Right atrium auricular region (tissue), 2 donors: ENCODE results near the gene TENM4. TPM values are rescaled to one million over a fixed set of nuclear protein-coding genes. Genes with fewer than 3 reads are reported as not detected.

ENCODE experiments used
- DNase-seq: peaks from one replicate; pipeline ENCODE4 v3.0.0-alpha.2; 2019; ENCODE audit warnings: low spot score
- H3K27ac ChIP-seq, 2 donors: fragments of 200-600 bp; sonication (generic); 1 replicate in 1 of 2; 2 replicates in 1 of 2; pipeline ENCODE4 v1.5.1; 2016 to 2019
- H3K27me3 ChIP-seq, 2 donors: fragments of 200-600 bp; sonication (generic); one replicate each; pipeline versions ENCODE4 v1.5.1 to v1.6.0; 2017 to 2019
- H3K36me3 ChIP-seq: fragments of 200-600 bp; sonication (generic); one replicate; pipeline ENCODE4 v1.5.1; 2016
- H3K4me1 ChIP-seq, 2 donors: fragments of 200-600 bp; sonication (generic); one replicate each; pipeline versions ENCODE4 v1.5.1 to v1.6.0; 2017 to 2019
- H3K4me3 ChIP-seq, 2 donors: fragments of 200-600 bp; sonication (generic); 1 replicate in 1 of 2; 2 replicates in 1 of 2; pipeline ENCODE4 v1.5.1; 2017 to 2019; ENCODE audit warnings: mild to moderate bottlenecking in 1 of 2, moderate library complexity in 1 of 2
- H3K9me3 ChIP-seq, 2 donors: fragments of 200-600 bp; sonication (generic); one replicate each; pipeline ENCODE4 v1.5.1; 2019
- total RNA-seq, 2 donors: library from RNA; depleted of rRNA; stranded (reverse); fragments of >200 nt; gene quantifications; one replicate each; pipeline ENCODE4 v1.1.0, GENCODE V29; 2016
- TF ChIP-seq, protein P1 (sequence below), 2 donors: fragments of 200-600 bp; sonication (generic); IDR thresholded peaks; one replicate each; pipeline ENCODE4 v1.5.1; 2019; ENCODE audit warnings: antibody characterized with exemption in 2 of 2

The TENM4 gene
- total RNA-seq, 2 donors from 2014 or later = 0.30 to 0.98 TPM

DNA sequence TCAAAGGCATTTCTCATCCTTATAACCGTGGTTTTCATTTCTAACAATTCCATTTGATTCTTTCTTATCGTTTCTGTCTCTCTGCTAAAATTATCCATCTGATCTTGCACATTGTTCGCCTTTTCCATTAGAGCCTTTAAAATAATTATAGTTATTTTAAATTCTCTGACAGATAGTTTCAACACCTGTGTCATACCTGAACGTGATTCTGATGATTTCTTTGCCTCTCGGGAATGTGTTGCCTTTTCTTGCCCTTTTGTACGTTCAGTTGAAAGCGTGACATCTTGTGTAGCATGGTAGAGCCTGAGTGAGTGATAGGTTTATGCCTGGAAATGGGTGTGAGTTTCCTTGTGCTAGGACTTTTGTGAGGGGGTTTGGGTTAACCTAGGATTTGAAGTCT is 744.7 kb downstream of the TENM4 start:
- no peaks in the 10 kb centered on the region for H3K36me3 ChIP-seq
- H3K4me3 ChIP-seq = no peak overlapping the region
- H3K27me3 ChIP-seq = no peaks in the 10 kb centered on the region
- no peak for DNase-seq
- TF ChIP-seq, protein P1, sequence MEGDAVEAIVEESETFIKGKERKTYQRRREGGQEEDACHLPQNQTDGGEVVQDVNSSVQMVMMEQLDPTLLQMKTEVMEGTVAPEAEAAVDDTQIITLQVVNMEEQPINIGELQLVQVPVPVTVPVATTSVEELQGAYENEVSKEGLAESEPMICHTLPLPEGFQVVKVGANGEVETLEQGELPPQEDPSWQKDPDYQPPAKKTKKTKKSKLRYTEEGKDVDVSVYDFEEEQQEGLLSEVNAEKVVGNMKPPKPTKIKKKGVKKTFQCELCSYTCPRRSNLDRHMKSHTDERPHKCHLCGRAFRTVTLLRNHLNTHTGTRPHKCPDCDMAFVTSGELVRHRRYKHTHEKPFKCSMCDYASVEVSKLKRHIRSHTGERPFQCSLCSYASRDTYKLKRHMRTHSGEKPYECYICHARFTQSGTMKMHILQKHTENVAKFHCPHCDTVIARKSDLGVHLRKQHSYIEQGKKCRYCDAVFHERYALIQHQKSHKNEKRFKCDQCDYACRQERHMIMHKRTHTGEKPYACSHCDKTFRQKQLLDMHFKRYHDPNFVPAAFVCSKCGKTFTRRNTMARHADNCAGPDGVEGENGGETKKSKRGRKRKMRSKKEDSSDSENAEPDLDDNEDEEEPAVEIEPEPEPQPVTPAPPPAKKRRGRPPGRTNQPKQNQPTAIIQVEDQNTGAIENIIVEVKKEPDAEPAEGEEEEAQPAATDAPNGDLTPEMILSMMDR (IDR thresholded peaks at IDR 0.05) = no peak
- no peaks in the 10 kb centered on the region for H3K9me3 ChIP-seq
- no peak overlapping the region for H3K27ac ChIP-seq
- no peaks in the 10 kb centered on the region for H3K4me1 ChIP-seq

DNA sequence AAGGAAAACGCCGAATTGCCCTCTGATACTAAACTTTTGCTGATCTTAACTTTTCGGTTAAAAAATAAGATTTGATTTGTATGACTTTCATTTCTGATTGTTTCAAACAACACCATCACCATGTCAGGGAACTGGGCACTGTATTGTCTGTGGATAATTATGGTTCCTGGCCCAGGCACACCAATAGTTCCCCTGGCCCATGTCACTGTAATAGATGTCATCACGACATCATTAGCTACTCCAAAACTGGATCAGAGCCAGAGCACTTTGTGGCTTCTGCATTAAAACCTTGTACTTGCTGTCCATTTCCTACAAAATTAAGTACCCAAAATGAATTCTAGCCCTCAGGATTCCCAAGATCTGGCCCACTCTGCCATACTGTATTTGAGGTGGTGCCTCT is 746.7 kb downstream of the TENM4 start:
- H3K4me1 ChIP-seq = no peaks in the 10 kb centered on the region
- DNase-seq = no peak
- H3K27ac ChIP-seq = no peak overlapping the region
- TF ChIP-seq, protein P1 (IDR thresholded peaks at IDR 0.05) = no peak
- no peaks in the 10 kb centered on the region for H3K9me3 ChIP-seq
- H3K36me3 ChIP-seq = no peaks in the 10 kb centered on the region
- H3K4me3 ChIP-seq = no peak overlapping the region
- H3K27me3 ChIP-seq = no peaks in the 10 kb centered on the region

DNA sequence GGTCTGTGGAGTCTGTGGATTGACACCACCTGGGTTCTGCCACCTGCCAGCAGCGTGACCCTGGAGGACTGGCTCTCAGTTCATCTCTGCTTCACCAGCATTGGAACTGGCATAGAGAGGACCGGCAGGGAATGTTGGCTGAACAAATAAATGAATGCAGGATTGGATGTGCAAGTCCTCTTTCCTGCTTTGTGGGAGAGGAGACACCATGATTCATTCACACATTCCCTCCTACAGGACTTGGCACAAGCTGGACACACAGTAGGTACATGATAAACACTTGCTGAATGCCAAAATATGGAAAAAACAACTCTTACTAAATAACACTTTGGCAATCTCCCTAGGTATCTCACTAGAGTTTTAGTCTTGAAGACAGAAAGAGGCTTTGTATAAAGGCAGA is 749.6 kb downstream of the TENM4 start:
- H3K9me3 ChIP-seq = no peaks in the 10 kb centered on the region
- no peak overlapping the region for H3K4me3 ChIP-seq
- TF ChIP-seq, protein P1 (IDR thresholded peaks at IDR 0.05) = no peak
- no peaks in the 10 kb centered on the region for H3K36me3 ChIP-seq
- no peak for DNase-seq
- H3K27ac ChIP-seq = no peak overlapping the region
- H3K4me1 ChIP-seq = no peaks in the 10 kb centered on the region
- H3K27me3 ChIP-seq = no peaks in the 10 kb centered on the region

DNA sequence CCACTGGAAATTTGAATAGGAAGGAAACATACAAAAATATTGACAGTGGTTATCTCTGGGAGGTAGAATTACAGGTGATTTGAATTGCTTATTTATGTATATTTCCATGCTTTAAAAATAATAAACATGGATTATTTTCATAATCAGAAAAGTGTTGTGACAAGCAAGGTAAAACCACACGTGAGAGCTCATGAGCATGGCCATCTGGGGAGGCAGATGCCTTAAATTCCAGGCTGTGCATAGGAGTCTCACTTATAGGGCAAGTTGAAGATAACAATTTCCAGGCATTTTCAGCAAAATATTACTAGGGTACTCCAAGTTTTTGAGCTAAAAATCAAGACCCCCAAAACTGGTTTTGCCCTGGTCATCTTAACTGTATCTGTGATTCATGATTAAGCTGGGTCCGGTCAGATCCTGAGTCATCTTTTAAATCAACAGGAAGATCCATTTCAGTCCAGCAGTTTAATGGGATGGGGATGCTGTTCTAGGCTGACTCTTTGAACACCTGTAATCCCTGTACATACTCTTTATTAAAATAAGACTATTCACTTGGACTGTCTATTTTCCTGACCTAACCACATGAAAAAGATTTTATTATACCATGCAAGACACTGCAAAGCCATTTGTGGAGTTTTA is 750.4 kb downstream of the TENM4 start:
- Histone ChIP-seq H3K27ac (no peak overlapping the region), H3K36me3 (no peaks in the 10 kb centered on the region), H3K4me1 (no peaks in the 10 kb centered on the region), H3K4me3 (no peak overlapping the region), H3K27me3 (no peaks in the 10 kb centered on the region), H3K9me3 (no peaks in the 10 kb centered on the region)
- DNase-seq = no peak
- TF ChIP-seq, protein P1 (IDR thresholded peaks at IDR 0.05) = no peak

DNA sequence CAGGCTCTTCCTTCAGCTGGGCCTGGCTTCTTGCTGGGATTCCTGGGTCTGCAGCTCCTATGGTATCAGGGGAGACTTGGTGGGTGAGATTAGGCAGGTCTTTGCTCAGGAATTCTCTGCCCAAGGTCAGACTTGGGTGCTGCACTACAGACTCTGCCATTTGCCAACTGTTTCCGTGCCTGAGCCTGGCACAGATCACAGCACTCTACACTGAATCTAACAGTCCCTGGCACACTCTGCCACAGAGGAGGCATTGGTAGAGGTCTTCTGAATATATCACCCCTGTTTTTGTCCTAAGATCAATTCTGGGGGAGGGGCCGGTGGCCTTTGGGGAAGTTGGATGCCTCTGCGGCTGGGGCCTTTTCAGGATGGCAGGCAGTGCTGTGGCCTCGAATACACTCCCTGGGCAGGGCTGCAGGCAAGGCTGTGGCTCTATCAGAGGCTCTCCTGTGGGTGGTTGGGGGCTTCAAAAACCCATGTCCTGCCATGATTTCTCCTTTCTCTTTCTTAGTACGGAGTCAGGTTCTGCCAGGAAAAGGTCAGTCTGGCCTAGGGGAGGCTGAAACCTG is 751.2 kb downstream of the TENM4 start:
- H3K27ac ChIP-seq = no peak overlapping the region
- H3K4me3 ChIP-seq = no peak overlapping the region
- DNase-seq = no peak
- H3K36me3 ChIP-seq = no peaks in the 10 kb centered on the region
- TF ChIP-seq, protein P1 (IDR thresholded peaks at IDR 0.05) = no peak
- H3K27me3 ChIP-seq = no peaks in the 10 kb centered on the region
- no peaks in the 10 kb centered on the region for H3K9me3 ChIP-seq
- no peaks in the 10 kb centered on the region for H3K4me1 ChIP-seq

DNA sequence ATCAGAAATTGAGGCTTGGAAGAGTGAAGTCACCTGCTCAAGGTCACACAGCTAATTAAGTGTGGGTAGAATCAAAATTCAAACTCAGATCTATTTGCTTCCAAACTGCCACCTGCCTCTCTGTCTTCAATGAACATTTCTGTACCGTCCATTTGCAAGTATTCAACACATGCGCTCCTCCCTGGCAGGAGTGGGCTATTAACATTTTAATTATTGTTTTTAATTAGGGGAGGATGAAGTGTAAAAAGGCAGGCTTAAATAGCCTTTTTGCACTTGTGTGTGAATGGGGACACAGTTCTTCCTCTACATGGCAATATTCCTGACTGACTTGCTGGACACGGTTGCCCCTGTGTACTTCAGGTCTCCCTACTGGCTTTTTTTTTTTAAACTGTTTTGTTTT is 751.7 kb downstream of the TENM4 start:
- no peak for DNase-seq
- Histone ChIP-seq H3K4me3 (no peak overlapping the region), H3K27me3 (no peaks in the 10 kb centered on the region), H3K36me3 (no peaks in the 10 kb centered on the region), H3K4me1 (no peaks in the 10 kb centered on the region), H3K9me3 (no peaks in the 10 kb centered on the region), H3K27ac (no peak overlapping the region)
- TF ChIP-seq, protein P1 (IDR thresholded peaks at IDR 0.05) = no peak
